Liver (tissue), 9 donors: ENCODE measurements around the gene DTNB. TPM values are rescaled to one million over a fixed set of nuclear protein-coding genes. Genes with fewer than 3 reads are reported as not detected.
A peak's percentile ranks its signal among the peaks of the same experiment; 100 is the strongest.

Experiments
- DNase-seq: peaks from one replicate; pipeline ENCODE4 v3.0.0-alpha.2; 2017; ENCODE audit warnings: low spot score
- H3K27ac ChIP-seq, 2 donors: one replicate each; pipeline ENCODE4 v1.7.0; 2013; ENCODE audit warnings: inconsistent platforms in 2 of 2, low read length in 2 of 2, control low read depth in 1 of 2, low read depth in 1 of 2, mild to moderate bottlenecking in 1 of 2
- H3K27me3 ChIP-seq, 4 donors: one replicate each; pipeline versions ENCODE4 v1.6.1 to v1.7.0; 2013; ENCODE audit warnings: low read length in 3 of 4, inconsistent platforms in 1 of 4, mild to moderate bottlenecking in 1 of 4, moderate library complexity in 1 of 4; ENCODE audit not compliant: control insufficient read depth in 4 of 4, insufficient read depth in 4 of 4
- H3K36me3 ChIP-seq, 4 donors: one replicate each; pipeline versions ENCODE4 v1.6.1 to v1.7.0; 2013; ENCODE audit warnings: low read length in 3 of 4, mild to moderate bottlenecking in 3 of 4, low read depth in 1 of 4, moderate library complexity in 1 of 4; ENCODE audit not compliant: control insufficient read depth in 4 of 4, insufficient read depth in 3 of 4
- H3K4me1 ChIP-seq, 4 donors: one replicate each; pipeline versions ENCODE4 v1.6.1 to v1.7.0; 2013; ENCODE audit warnings: low read length in 3 of 4, mild to moderate bottlenecking in 3 of 4, moderate library complexity in 1 of 4; ENCODE audit not compliant: control insufficient read depth in 4 of 4, insufficient read depth in 4 of 4
- H3K4me3 ChIP-seq, 3 donors: one replicate each; pipeline versions ENCODE4 v1.6.1 to v1.7.0; 2013; ENCODE audit warnings: low read length in 3 of 3, control low read depth in 1 of 3, low read depth in 1 of 3, mild to moderate bottlenecking in 1 of 3
- H3K9ac ChIP-seq, 2 donors: one replicate each; pipeline ENCODE4 v1.7.0; 2013; ENCODE audit warnings: low read length in 2 of 2, mild to moderate bottlenecking in 2 of 2, moderate library complexity in 2 of 2, control low read depth in 1 of 2, low read depth in 1 of 2
- H3K9me3 ChIP-seq, 4 donors: one replicate each; pipeline versions ENCODE4 v1.6.1 to v1.7.0; 2013; ENCODE audit warnings: low read length in 3 of 4; ENCODE audit not compliant: control insufficient read depth in 4 of 4
- ATF3 ChIP-seq: IDR thresholded peaks from 2 replicates; pipeline ENCODE4 v1.6.1; 2016; ENCODE audit warnings: antibody characterized with exemption
- CTCF ChIP-seq: fragments of 150-350 bp; IDR thresholded peaks from 2 replicates; pipeline ENCODE4 v1.5.1; 2017; ENCODE audit warnings: improper control_type of control experiment, low read depth, low read length; ENCODE audit not compliant: missing input control
- EGR1 ChIP-seq, 2 donors: IDR thresholded peaks; 2 replicates each; pipeline ENCODE4 v1.6.1; 2016 to 2018; ENCODE audit warnings: antibody characterized with exemption in 2 of 2, low read depth in 2 of 2
- FOXA1 ChIP-seq: IDR thresholded peaks from 2 replicates; pipeline ENCODE4 v1.6.1; 2016; ENCODE audit warnings: antibody characterized with exemption
- FOXA2 ChIP-seq: IDR thresholded peaks from 2 replicates; pipeline ENCODE4 v1.6.1; 2016; ENCODE audit warnings: antibody characterized with exemption
- GABPA ChIP-seq, 2 donors: IDR thresholded peaks in 1 of 2; conservative IDR thresholded peaks in 1 of 2; 2 replicates each; pipeline ENCODE4 v1.6.1; 2016; ENCODE audit warnings: antibody characterized with exemption in 2 of 2, mild to moderate bottlenecking in 1 of 2, moderate library complexity in 1 of 2
- HNF4A ChIP-seq, 2 donors: conservative IDR thresholded peaks; 2 replicates each; pipeline ENCODE4 v1.6.1; 2016; ENCODE audit warnings: antibody characterized with exemption in 2 of 2, mild to moderate bottlenecking in 2 of 2
- HNF4G ChIP-seq: IDR thresholded peaks from 2 replicates; pipeline ENCODE4 v1.6.1; 2016; ENCODE audit warnings: antibody characterized with exemption
- JUND ChIP-seq, 2 donors: IDR thresholded peaks; 2 replicates each; pipeline ENCODE4 v1.6.1; 2016; ENCODE audit warnings: antibody characterized with exemption in 2 of 2
- MAX ChIP-seq: IDR thresholded peaks from 2 replicates; pipeline ENCODE4 v1.6.1; 2016; ENCODE audit warnings: antibody characterized with exemption
- NR2F2 ChIP-seq: IDR thresholded peaks from 2 replicates; pipeline ENCODE4 v1.6.1; 2016; ENCODE audit warnings: antibody characterized with exemption
- RAD21 ChIP-seq, 2 donors: IDR thresholded peaks; 2 replicates each; pipeline ENCODE4 v1.6.1; 2016; ENCODE audit warnings: antibody characterized with exemption in 2 of 2, mild to moderate bottlenecking in 2 of 2
- REST ChIP-seq: IDR thresholded peaks from 2 replicates; pipeline ENCODE4 v1.6.1; 2016; ENCODE audit warnings: antibody characterized with exemption, mild to moderate bottlenecking
- RXRA ChIP-seq, 2 donors: IDR thresholded peaks; 2 replicates each; pipeline ENCODE4 v1.6.1; 2017 to 2018; ENCODE audit warnings: antibody characterized with exemption in 2 of 2, mild to moderate bottlenecking in 1 of 2
- SP1 ChIP-seq: IDR thresholded peaks from 2 replicates; pipeline ENCODE4 v1.6.1; 2018; ENCODE audit warnings: antibody characterized with exemption, mild to moderate bottlenecking
- TAF1 ChIP-seq: conservative IDR thresholded peaks from 2 replicates; pipeline ENCODE4 v1.6.1; 2016; ENCODE audit warnings: antibody characterized with exemption, mild to moderate bottlenecking
- YY1 ChIP-seq: IDR thresholded peaks from 2 replicates; pipeline ENCODE4 v1.6.1; 2016; ENCODE audit warnings: antibody characterized with exemption, mild to moderate bottlenecking
- ZBTB33 ChIP-seq: IDR thresholded peaks from 2 replicates; pipeline ENCODE4 v1.6.1; 2016; ENCODE audit warnings: antibody characterized with exemption
- WGBS: extraction: QIAGEN DNeasy Blood & Tissue Kit; methylation state at CpG from one replicate; pipeline ENCODE4 v1.1.7; 2013; 5-methylcytosine and 5-hydroxymethylcytosine counted together
- polyA plus RNA-seq, 2 donors: library from polyadenylated mRNA; stranded (reverse) in 1 of 2; unstranded in 1 of 2; fragments of 200-250 nt in 1 of 2; fragments of >200 nt in 1 of 2; fragmentation: Nextera tagmentation in 1 of 2; extraction: Ambion mirVana in 1 of 2; gene quantifications; one replicate each; pipeline versions ENCODE4 v1.2.1 to v1.2.3, GENCODE V29; 2013 to 2015
- total RNA-seq, 2 donors: library from RNA; depleted of rRNA; stranded (reverse); fragments of >200 nt; gene quantifications; one replicate each; pipeline ENCODE4 v1.2.3, GENCODE V29; 2014
- donor health status: healthy.
- donor health status: healthy.
- donor health status: healthy.
- donor health status: healthy.
- donor health status: healthy.

Gene DTNB
- total and polyA plus RNA-seq, 4 donors, result 3.3 to 10.5 (median 6.4) TPM

GRCh38 chr2:25373269-25373981, 300.0 kb downstream of the DTNB start:
- no peak overlapping the region for H3K27ac ChIP-seq
- 45% methylated on average over 20 of the region's 20 CpGs for WGBS
- peak; percentile 51 to 71 for TF ChIP-seq RXRA (IDR thresholded peaks at IDR 0.05)
- TF ChIP-seq YY1, result no peak
- TF ChIP-seq CTCF, result peak; percentile 20
- peak; percentile 25 for TF ChIP-seq SP1
- no peak for TF ChIP-seq ATF3
- TF ChIP-seq RAD21 (IDR thresholded peaks at IDR 0.05), result peak; percentile 37 to 64
- no peak overlapping the region for H3K9ac ChIP-seq
- H3K36me3 ChIP-seq, result no peaks in the 10 kb centered on the region
- no peak for DNase-seq
- peaks cover 0 to 19% (median 9%) of the 10 kb centered on the region in 4 donors for H3K4me1 ChIP-seq
- H3K27me3 ChIP-seq, result no peaks in the 10 kb centered on the region
- no peaks in the 10 kb centered on the region for H3K9me3 ChIP-seq
- no peak overlapping the region for H3K4me3 ChIP-seq

GRCh38 chr2:25372405-25373268, 300.7 kb downstream of the DTNB start:
- DNase-seq, result no peak
- Histone ChIP-seq H3K4me3 (no peak overlapping the region), H3K4me1 (peaks cover 0 to 19% (median 9%) of the 10 kb centered on the region in 4 donors), H3K9me3 (no peaks in the 10 kb centered on the region), H3K27ac (no peak overlapping the region), H3K9ac (no peak overlapping the region), H3K36me3 (no peaks in the 10 kb centered on the region), H3K27me3 (no peaks in the 10 kb centered on the region)
- TF ChIP-seq MAX (no peak), TAF1 (no peak), HNF4G (no peak), FOXA2 (no peak), NR2F2 (no peak), YY1 (no peak), GABPA (IDR thresholded peaks at IDR 0.05 in 1 of 2, conservative IDR thresholded peaks at IDR 0.05 in 1 of 2) (no peak), CTCF (no peak), FOXA1 (no peak), HNF4A (conservative IDR thresholded peaks at IDR 0.05) (no peak), REST (no peak), EGR1 (IDR thresholded peaks at IDR 0.05; ENCODE audit: low read depth in 2 of 2) (no peak), ZBTB33 (no peak), RXRA (IDR thresholded peaks at IDR 0.05) (no peak), ATF3 (no peak), JUND (IDR thresholded peaks at IDR 0.05) (no peak), RAD21 (IDR thresholded peaks at IDR 0.05) (no peak)
- WGBS, result 81% methylated on average over 25 of the region's 25 CpGs
